Measurements from ENCODE around the gene TNN. TPM values are rescaled to one million over a fixed set of nuclear protein-coding genes. Genes with fewer than 3 reads are reported as not detected.
"Not testable (repeated sequence)": the region's sequence is repeated elsewhere in the genome, so short reads cannot be mapped to it uniquely, and the experiment has no call there.

Gene TNN
- total and polyA plus RNA-seq, 9 donors: 0.12 TPM; not detected in 8

DNA sequence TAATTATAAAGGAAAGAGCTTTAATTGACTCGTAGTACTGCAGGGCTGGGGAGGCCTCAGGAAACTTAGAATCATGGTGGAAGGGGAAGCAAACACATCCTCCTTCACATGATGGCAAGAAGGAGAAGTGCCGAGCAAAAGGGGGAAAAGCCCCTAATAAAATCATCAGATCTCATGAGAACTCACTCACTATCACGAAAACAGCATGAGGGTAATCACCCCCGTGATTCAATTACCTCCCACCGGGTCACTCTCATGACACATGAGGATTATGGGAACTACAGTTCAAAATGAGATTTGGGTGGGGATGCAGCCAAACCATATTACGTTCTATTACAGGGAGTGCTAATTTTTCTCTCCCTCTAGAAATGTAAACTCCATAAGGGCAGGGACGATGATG is 30.2 kb upstream of the TNN start:
- Histone ChIP-seq H3K36me3 (no peaks in the 10 kb centered on the region), H3K9me3 (no peaks in the 10 kb centered on the region), H3K27ac (no peak overlapping the region), H3K4me3 (no peak overlapping the region), H3K27me3 (no peaks in the 10 kb centered on the region), H3K4me1 (ENCODE audit: insufficient read depth) (no peaks in the 10 kb centered on the region)
- intact Hi-C loops (cut with DNase I): no loop called here
- TF ChIP-seq CTCF (IDR thresholded peaks at IDR 0.05): no peak
- no peak for TF ChIP-seq EP300 (IDR thresholded peaks at IDR 0.05)
- TF ChIP-seq POLR2A (IDR thresholded peaks at IDR 0.05): no peak
- WGBS, 3 donors: 70 to 74% (median 74%) methylated on average over 7 of the region's 7 CpGs
- DNase-seq: no peak

DNA sequence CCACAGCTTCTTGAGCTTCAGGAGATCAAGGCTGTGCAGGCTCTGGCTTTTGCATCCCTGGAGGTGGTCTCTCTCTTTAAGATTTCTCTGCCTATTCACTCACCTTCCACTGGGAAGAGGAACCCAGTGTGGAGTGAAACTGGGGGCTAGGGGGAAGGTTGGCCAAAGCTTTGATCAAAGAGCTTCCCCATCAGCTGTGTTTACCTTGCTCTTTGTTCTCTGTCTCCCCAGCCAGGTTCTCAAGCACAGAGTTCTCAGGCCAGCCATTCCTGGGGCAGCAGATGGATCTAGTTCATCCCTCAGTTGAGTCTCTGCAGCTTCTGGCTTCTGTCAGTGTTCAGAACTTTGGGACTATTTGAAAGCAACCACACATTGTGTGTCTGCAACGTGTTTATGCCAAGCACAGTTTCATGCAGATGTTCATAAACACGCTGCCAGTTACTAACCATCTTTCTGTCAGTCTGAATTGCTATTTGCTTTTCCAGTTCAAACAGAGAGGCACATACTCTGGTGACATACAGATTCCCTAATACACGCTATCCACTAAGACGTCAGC is 27.2 kb upstream of the TNN start:
- no peaks in the 10 kb centered on the region for H3K9me3 ChIP-seq
- 68 to 81% (median 74%) methylated on average over 4 of the region's 4 CpGs for WGBS, 3 donors
- no peak overlapping the region for H3K27ac ChIP-seq
- intact Hi-C loops (cut with DNase I): no loop called here
- no peaks in the 10 kb centered on the region for H3K36me3 ChIP-seq
- H3K4me3 ChIP-seq: no peak overlapping the region
- DNase-seq: no peak
- TF ChIP-seq EP300 (IDR thresholded peaks at IDR 0.05) (no peak), POLR2A (IDR thresholded peaks at IDR 0.05) (no peak), CTCF (IDR thresholded peaks at IDR 0.05) (no peak)
- H3K4me1 ChIP-seq (ENCODE audit: insufficient read depth): no peaks in the 10 kb centered on the region
- no peaks in the 10 kb centered on the region for H3K27me3 ChIP-seq

DNA sequence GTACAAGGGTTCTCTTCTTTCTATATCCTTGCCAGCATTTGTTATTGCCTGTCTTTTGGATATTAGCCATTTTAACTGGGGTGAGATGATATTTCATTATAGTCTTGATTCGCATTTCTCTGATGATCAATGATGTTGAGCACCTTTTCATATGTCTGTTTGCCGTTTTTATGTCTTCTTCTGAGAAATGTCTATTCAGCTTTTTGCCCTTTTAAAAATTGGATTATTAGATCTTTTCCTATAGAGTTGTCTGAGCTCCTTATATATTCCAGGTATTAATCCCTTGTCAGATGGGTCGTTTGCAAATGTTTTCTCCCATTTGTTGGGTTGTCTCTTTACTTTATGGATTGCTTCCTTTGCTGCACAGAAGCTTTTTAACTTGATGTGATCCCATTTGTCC is 25.0 kb upstream of the TNN start:
- Histone ChIP-seq H3K9me3 (no peaks in the 10 kb centered on the region), H3K27ac (no peak overlapping the region), H3K4me3 (no peak overlapping the region), H3K27me3 (no peaks in the 10 kb centered on the region), H3K36me3 (no peaks in the 10 kb centered on the region), H3K4me1 (ENCODE audit: insufficient read depth) (no peaks in the 10 kb centered on the region)
- no peak for TF ChIP-seq POLR2A (IDR thresholded peaks at IDR 0.05)
- TF ChIP-seq EP300 (IDR thresholded peaks at IDR 0.05): no peak
- intact Hi-C loops (cut with DNase I): no loop called here
- WGBS, 3 donors: 74 to 82% (median 77%) methylated on average over 3 of the region's 3 CpGs
- DNase-seq: no peak

DNA sequence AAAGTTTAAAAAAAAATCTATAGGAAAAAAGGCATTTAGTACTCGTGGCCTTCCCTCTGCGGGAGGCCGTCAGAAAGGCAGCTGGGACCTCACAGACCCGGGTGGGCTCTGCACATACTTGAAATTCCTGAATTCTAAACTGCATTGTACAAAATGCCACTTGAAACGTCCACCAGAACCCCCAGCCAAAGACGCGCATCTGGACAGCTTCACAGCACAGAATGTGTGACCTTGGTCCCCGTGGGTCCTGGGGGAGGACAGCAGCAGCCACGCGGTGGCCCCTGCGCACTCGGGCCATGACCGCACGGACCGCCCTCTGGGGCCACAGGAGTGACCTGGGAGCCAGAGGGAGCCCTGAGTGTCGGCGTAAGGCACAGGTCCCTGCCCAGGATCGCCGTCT is 23.8 kb upstream of the TNN start:
- intact Hi-C loops (cut with DNase I): no loop called here
- Histone ChIP-seq H3K4me3 (no peak overlapping the region), H3K27ac (no peak overlapping the region), H3K27me3 (no peaks in the 10 kb centered on the region), H3K36me3 (no peaks in the 10 kb centered on the region), H3K9me3 (no peaks in the 10 kb centered on the region), H3K4me1 (ENCODE audit: insufficient read depth) (no peaks in the 10 kb centered on the region)
- WGBS, 3 donors: 29 to 47% (median 35%) methylated on average over 19 of the region's 19 CpGs
- DNase-seq: no peak
- TF ChIP-seq CTCF (IDR thresholded peaks at IDR 0.05) (no peak), POLR2A (IDR thresholded peaks at IDR 0.05) (no peak), EP300 (IDR thresholded peaks at IDR 0.05) (no peak)

- 93 to 94% (median 93%) methylated on average over 18 of the region's 18 CpGs for WGBS, 3 donors
- H3K27me3 ChIP-seq; H3K27ac ChIP-seq; intact Hi-C loops (cut with DNase I); H3K4me3 ChIP-seq; H3K36me3 ChIP-seq; H3K4me1 ChIP-seq (ENCODE audit: insufficient read depth); DNase-seq; H3K9me3 ChIP-seq: not testable (repeated sequence)
Measured at GRCh38 chr1:175044591-175044990, 23.0 kb upstream of the TNN start.

Data from ovary (tissue), 9 donors.